Pons (tissue), 1 donor: ENCODE results near the gene PYCR2.
A peak's percentile ranks its signal among the peaks of the same experiment; 100 is the strongest.

Source experiments
- DNase-seq: peaks from one replicate; pipeline ENCODE4 v3.0.0-alpha.2; 2016; ENCODE audit warnings: low spot score

The PYCR2 gene

DNA sequence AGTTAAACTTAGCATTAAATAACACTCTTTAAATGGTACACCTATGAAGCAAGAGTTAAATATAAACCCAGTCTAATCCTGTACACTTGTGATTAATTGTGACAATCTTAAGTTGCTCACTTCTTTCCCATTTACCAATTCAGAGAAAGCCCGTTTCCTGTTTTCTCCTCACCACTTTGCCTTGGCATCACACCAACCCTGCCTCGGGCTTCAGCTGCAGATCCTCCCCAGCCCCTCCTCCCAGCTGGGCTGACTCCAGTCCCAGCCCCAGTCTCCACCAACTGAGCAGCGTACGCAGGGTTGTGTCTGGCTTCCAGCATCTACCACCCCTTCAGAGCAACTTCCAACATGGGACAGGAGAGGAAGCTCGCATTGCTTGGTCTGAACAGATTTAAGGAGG lies 4.1 kb downstream of the PYCR2 start:
- peak; percentile 96 for DNase-seq

DNA sequence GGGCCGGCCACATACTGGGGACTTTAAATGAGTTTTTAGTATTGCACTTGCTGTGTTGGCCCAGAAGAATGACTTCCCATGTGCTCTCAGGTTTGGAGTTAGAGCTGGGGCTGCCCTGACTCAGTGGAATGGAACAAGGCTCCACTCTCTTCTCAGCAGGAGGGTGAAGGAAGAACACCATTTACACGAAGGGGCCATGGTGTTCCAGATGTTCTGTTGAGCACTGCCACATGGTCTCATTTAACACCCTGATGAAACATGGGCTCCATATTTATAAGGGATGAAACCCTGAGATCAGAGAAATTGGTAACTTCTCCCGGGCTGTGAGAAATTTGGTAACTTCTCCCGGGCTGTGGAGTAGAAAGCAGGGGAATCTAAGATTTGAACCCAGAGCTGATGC lies 5.8 kb downstream of the PYCR2 start:
- DNase-seq, result no peak

DNA sequence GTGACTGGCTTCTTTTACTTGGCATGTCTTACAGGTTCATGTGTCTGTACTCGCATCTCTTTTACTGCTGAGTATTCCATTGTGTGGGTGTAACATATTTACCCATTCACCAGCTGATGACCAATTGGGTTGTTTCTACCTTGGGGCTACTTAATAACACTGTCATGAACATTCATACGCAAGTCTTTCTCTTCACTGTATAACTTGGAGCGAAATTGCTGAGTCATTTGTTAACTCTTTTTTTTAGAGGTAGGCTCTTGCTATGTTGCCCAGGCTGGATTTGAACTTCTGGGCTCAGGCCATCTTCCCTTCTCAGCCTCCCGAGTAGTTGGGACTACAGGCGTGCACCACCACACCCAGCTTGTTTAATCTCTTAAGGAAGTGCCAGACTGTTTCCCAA lies 6.5 kb downstream of the PYCR2 start:
- no peak for DNase-seq

GRCh38 chr1:225917101-225917500 lies 6.9 kb downstream of the PYCR2 start:
- DNase-seq, result no peak

- no peak for DNase-seq
These were observed 8.5 kb downstream of the PYCR2 start for GRCh38 chr1:225915538-225915991.

GRCh38 chr1:225914947-225915346 lies 9.1 kb downstream of the PYCR2 start:
- no peak for DNase-seq

GRCh38 chr1:225914391-225914790 lies 9.7 kb downstream of the PYCR2 start:
- no peak for DNase-seq

- DNase-seq, result peak; percentile 52
These were observed 12.6 kb downstream of the PYCR2 start for GRCh38 chr1:225911191-225912130.

DNA sequence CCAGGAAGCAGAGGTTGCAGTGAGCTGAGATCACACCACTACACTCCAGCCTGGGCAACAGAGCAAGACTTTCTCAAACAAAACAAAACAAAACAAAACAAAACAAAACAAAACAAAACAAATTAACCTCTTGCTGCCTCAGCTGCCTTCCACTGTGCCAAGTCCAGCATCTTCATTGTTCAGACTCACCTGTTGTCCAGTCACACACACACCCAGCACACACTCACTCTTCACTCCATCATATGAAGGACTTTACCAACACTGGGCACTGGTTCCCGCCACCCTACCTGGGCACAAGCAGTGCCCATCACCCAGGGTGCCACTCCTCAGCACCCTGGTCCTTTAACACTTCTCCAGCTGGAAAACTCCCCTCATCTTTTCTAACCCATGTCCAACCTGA lies 14.6 kb downstream of the PYCR2 start:
- no peak for DNase-seq

DNA sequence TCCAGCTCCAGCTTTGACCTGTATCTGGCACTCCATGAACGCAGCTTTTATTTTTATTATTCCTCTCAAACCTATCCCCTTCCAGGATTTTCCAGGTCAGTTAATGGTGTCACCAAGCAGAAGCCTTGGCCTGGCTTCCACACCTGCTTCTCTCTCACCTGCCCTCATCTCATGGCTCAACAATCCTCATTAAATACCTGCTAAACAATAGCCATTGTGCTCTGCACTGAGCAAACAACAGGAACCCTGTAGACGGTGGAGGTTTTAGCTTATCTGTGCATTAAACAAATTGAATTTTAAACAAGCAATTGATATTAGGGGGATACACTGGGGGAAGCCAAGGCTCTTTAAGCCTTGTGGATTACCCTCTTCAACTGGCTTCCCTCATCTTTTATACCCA lies 15.3 kb downstream of the PYCR2 start:
- DNase-seq, result no peak

GRCh38 chr1:225908013-225908640 lies 15.9 kb downstream of the PYCR2 start:
- DNase-seq, result no peak

DNA sequence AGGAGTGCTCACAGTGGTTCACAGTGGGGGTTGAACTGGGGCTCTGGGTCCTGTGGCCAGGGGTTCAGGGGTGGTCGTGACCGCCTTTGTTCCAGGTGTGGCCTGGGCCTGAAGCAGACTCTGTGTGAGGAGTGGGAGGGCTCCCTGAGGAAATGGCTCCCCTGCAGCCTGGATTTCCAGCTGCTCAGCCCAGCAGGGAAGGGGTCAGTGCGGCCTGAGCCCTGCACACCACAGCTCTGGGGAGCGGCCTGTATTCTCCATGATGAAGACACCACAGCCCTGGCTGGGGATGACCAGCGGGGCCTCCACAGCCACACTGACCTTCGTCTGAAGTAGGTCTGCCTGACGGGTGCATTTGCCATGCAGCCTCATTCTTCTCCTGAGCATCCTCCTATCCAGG lies 16.7 kb downstream of the PYCR2 start:
- DNase-seq, result no peak

GRCh38 chr1:225906467-225906866 lies 17.6 kb downstream of the PYCR2 start:
- DNase-seq, result no peak

GRCh38 chr1:225903623-225904022 lies 20.4 kb downstream of the PYCR2 start:
- no peak for DNase-seq

- DNase-seq, result no peak
These were observed 24.8 kb downstream of the PYCR2 start for GRCh38 chr1:225899044-225899925.

DNA sequence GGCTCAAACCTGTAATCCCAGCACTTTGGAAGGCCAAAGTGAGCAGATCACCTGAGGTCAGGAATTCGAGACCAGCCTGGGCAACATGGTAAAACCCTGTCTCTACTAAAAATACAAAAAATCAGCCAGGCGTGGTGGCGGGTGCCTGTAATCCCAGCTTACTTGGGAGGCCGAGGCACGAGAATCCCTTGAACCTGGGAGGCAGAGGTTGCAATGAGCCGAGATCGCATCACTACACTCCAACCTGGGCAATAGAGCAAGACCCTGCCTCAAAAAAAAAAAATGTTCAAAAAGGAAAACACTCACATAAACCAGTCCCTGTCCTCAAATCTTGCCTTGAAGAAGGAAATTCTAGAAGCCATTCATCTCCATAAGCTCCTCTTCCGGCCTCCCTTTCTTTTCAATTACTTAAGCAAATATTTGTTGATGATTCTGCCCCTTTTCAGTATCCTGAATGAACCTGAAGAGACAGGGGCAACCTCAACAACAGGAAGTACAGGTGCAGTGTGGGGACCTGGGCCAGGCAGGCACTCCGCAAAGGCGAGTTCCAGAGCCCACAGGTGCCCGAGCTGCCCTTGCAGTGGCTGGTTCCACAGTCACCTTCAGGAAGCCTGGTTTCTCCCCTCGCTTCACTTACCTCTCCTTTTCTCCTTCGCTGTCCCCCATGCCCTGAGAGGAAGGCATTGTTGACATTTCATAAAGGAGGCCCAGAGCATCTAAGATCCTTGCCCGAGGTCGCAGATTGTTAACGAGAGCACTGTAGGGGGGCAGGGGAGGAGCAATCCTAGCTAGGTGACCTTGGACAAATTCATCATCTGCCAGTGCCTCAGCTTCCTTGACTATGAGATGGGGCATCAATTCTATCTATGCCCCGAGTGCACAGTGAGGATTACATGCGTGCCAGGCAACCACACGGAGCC lies 26.2 kb downstream of the PYCR2 start:
- no peak for DNase-seq

- no peak for DNase-seq
These were observed 27.0 kb downstream of the PYCR2 start for GRCh38 chr1:225896937-225897549.

- DNase-seq, result no peak
These were observed 27.6 kb downstream of the PYCR2 start for GRCh38 chr1:225896494-225896893.

GRCh38 chr1:225892307-225892706 lies 31.7 kb downstream of the PYCR2 start:
- no peak for DNase-seq

DNA sequence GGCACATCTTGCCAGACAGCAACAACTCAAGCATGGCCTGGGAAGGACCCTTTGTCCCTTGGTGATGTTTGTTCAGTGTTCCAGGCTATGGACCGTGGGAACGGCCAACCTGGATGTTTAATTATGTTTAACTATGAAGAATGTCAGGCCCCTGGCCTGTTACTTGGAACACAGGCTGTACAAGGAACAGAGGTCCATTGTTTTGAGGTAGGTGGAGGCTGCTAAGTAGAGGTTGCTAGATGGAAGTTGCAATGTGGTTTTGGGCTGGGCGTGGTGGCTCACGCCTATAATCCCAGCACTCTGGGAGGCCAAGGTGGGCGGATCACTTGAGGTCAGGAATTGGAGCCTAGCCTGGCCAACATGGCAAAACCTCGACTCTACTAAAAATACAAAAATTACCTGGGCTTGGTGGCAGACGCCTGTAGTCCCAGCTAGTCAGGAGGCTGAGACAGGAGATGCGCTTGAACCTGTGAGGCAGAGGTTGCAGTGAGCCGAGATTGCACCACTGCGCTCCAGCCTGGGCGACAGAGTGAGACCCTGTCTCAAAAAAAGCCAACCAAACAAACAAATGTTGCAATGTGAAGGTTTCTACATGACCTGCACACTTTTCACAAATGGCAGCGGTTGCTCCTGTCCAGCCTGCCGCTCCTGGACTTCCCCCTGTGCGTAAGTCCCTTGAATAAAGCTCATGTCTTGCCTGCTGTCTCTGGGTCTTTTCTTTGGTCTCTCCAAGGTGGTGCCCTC lies 32.6 kb downstream of the PYCR2 start:
- DNase-seq, result no peak
